ENCODE measurements around the gene WDR37.
"Not testable (repeated sequence)": the region's sequence is repeated elsewhere in the genome, so short reads cannot be mapped to it uniquely, and the experiment has no call there.

WDR37 gene

GRCh38 chr10:1153805-1154351 lies 97.7 kb downstream of the WDR37 start:
- no peak for DNase-seq (ENCODE audit: low spot score)

GRCh38 chr10:1154531-1155295 lies 98.5 kb downstream of the WDR37 start:
- no peak for DNase-seq (ENCODE audit: low spot score)

DNA sequence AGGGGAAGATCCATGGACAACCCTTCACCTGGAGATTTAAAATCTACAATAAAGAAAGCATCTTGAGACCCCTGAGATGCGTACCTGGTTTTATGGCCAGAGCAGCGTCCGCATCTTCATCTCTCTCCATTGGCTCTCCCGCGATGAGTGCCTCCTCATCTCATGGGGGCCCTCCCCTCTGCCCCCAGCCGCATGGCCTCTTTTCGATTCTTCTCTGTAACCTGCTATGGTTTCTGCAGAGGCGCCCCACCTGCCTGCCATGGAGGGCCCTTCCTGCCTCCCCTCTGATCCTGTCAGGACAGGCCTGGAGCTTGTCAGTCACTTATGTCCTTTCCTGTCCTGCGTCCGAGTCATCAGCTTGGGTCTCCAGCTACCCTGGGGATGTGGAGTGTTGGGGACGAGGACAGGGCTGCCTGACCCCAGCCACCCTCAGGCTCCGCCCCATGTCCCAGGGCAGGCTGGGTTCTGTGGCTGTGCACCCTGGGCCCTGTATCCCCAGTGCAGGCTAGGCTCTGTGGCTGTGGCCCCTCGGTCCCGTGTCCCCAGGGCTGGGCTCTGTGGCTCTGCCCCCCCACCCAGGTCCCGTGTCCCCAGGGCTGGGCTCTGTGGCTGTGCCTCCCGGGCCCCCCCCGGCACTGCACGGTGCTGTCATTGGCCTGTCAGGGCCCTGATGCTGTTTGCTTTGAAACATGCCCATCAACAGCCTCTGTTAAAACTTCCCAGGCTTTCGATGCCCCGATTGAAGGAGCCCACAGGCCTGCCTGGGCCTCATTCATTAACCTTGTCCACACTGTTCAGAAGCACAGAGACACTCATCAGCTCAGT lies 99.8 kb downstream of the WDR37 start:
- no peak for DNase-seq (ENCODE audit: low spot score)

- no peak for DNase-seq (ENCODE audit: low spot score)
These were observed 100.4 kb downstream of the WDR37 start for GRCh38 chr10:1156616-1156886.

DNA sequence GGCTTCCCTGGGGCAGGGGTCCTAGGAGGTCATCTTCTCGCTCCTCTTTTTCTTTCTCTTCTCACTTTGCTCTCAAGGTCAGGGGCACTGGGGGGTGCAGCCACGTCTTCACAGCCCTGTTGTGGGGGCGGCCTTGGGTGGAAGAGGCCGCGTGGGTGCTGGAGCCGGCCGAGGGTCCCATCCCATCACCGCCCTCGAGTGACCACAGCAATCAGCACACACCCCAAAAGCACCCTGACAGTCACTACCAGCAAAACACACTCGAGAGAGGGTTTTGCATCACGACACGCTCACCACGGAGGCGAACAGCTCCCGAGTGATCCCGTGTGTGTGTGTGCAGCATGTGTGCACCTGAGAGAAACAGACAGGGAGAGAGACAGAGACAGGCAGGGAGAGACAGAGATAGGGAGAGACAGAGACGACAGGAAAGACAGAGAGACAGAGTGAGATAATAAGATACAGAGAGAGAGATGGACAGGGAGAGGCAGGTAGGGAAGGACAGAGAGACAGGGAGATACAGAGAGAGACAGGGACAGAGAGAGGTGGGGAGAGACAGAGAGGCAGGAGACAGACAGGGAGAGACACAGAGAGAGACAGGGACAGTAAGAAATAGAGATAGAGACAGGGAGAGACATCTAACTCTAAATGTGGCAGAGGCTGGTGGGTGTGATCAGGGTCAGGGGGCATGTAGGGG lies 100.9 kb downstream of the WDR37 start:
- DNase-seq (ENCODE audit: low spot score) = no peak

DNA sequence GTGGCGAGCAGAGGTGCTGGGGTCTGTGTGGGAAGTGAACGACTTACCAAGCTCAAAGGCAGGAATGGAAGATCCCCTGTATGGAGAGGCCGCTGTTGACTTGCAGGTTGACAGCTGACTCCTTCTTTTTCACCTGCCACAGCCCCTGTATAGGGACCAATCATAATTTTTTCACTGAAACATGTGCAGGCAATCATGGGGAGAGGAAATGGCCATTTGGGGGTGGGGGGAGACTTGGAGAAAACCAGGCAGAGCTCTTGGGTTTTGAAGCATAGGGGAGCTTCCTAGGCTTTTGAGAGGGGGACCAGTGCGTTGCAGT lies 101.4 kb downstream of the WDR37 start:
- DNase-seq (ENCODE audit: low spot score) = no peak

- no peak for DNase-seq (ENCODE audit: low spot score)
These were observed 101.9 kb downstream of the WDR37 start for GRCh38 chr10:1158066-1158465.

GRCh38 chr10:1158536-1158935 lies 102.4 kb downstream of the WDR37 start:
- DNase-seq (ENCODE audit: low spot score) = not testable (repeated sequence)

GRCh38 chr10:1159131-1160061 lies 103.2 kb downstream of the WDR37 start:
- no peak for DNase-seq (ENCODE audit: low spot score)

DNA sequence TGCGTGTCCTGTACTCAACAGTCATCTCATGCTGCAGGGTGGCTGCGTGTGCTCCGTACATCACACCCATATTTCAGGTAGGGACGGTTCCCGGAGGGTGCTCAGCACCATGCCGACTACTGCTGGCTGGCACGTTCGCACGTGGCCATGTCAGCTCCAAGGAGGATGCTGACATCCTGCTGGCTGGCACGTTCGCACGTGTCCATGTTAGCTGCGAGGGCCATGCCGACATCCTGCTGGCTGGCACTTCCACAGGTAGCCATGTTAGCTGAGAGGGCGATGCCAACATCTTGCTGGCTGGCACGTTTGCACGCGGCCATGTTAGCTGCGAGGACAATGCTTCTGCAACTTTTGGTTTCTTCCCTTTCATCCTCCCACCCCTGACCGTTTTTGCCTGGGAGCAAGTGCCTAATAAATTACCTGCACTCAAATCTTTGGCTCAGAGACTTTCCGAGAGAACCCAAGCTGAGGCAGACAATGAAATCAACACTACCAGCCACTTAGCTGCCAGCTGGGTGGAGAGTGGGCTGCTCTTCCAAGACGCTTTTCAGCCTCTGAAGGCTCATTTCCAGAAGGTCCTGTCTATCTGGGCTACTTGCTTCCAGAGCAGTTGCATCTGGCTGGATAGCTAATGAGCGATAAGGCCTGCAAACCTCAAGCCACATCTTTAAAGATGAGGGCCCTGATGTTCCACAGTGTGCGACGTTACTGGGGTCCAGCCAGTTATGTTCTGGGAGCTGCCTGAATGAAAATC lies 104.6 kb downstream of the WDR37 start:
- no peak for DNase-seq (ENCODE audit: low spot score)

GRCh38 chr10:1161315-1161673 lies 105.1 kb downstream of the WDR37 start:
- DNase-seq (ENCODE audit: low spot score) = not testable (repeated sequence)

DNA sequence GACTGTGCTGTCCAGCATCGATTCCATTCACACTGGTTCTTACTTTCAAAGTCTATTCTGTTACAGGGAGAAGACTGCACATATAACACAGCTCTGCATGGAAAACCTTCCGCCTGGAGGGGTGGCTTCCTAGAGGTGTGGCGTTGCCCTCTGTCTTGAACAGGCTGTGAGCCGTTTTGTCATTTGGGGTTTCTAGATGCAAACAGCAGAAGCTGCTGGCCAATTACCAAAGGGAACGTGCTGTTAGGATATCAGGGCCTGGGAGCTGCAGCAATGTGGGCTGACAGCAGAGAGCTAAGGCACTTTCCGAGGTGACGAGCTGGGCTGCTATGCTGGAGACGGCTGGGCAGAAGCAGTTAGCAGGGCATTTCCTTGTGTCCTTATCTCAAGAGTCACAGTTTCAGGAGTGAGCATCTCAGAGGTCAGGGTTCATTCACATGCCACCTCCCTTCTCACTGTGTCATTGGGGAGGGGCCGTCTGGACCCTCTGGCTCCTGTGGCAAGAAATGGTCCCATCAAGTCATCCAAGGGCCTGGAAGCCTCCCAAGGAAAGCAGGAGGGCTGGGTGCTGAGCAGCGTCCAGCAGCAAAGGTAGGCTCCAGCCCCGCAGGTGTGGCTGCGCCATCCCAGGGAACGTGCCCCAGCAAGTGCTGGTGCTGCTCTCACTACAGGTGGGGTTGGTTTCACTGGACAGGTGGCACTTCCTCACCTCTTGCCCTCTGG lies 106.5 kb downstream of the WDR37 start:
- DNase-seq (ENCODE audit: low spot score) = no peak

- no peak for DNase-seq (ENCODE audit: low spot score)
These were observed 107.0 kb downstream of the WDR37 start for GRCh38 chr10:1163204-1163660.

DNA sequence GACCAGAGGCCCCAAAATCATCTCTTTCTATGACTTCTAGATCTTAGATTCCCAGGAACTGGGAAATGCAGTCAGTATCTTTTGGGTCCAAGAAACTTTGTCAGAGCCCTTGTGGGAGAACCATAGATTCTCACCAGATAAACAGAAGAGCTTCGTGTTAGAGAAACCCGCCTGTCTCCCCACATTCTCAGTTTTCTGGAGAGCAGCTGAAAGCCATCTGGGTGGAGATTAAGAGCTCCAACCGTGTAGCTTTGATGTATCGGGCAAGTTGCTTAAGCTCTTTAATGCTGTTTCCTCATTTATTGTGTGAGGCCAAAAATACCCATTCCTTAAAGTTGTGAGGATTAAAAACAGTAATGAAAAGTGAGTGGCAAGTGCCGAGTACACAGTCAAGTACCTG lies 107.6 kb downstream of the WDR37 start:
- DNase-seq (ENCODE audit: low spot score) = no peak

- DNase-seq (ENCODE audit: low spot score) = no peak
These were observed 110.1 kb downstream of the WDR37 start for GRCh38 chr10:1166101-1166827.

GRCh38 chr10:1166828-1167275 lies 110.7 kb downstream of the WDR37 start:
- DNase-seq (ENCODE audit: low spot score) = no peak

DNA sequence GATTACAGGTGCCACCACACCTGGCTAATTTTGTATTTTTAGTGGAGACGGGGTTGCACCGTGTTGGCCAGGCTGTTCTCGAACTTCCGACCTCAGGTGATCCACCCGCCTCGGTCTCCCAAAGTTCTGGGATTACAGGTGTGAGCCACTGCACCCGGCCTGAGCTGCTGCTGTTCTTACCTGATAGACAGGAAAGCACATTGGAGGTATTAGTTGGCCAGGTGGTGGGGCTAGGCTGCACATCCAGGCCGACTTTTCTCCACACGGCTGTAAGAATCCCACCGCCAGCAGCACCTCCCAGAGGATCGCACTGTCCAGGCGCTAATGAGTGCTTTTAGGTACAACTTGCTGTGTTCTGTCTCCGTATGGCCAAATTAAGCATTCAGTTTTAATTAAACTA lies 112.6 kb downstream of the WDR37 start:
- DNase-seq (ENCODE audit: low spot score) = no peak

DNA sequence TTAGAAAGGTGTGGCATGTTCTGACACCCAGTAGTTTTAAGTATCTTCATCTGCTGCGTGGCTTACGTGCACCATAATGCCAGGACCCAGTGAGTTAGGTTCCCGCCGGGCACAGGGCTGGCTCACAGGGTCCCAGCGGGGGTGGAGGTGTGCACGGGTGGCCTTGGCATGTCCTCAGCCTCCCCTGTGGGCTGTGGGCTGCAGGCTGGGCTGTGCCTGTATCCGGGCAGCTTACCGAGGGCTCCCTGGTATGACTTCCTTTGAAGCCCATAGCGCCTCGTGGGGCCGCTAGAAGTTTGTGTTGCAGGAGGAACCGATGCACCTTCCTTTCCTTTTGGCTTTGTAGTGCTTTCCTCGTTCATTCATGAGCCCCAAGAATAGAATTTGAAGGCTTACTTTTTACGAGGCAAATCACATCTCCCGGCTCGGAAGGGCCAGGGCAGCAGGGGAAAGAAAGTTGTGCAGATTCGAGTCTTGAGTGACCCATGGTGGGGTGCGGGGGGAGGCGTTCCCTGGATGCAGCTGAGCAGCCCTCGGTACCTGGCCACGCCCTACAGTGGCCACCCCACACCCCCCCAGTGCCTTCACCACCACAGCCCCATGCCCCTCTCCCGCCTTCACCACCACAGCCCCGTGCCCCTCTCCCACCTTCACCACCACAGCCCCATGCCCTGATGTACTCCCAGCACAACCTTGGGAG lies 113.2 kb downstream of the WDR37 start:
- no peak for DNase-seq (ENCODE audit: low spot score)

Data from AG08396 (cell line).